ENCODE measurements around the gene PARVG. TPM values are rescaled to one million over a fixed set of nuclear protein-coding genes. Genes with fewer than 3 reads are reported as not detected.

PARVG gene
- total RNA-seq, 1 experiment from 2014 or later: not detected

GRCh38 chr22:44242946-44243724 is 62.4 kb downstream of the PARVG start:
- no peak for DNase-seq (ENCODE audit: low read depth)

GRCh38 chr22:44243761-44244160 is 63.0 kb downstream of the PARVG start:
- DNase-seq (ENCODE audit: low read depth): no peak

GRCh38 chr22:44244265-44244822 is 63.6 kb downstream of the PARVG start:
- DNase-seq (ENCODE audit: low read depth): no peak

GRCh38 chr22:44245438-44245837 is 64.7 kb downstream of the PARVG start:
- DNase-seq (ENCODE audit: low read depth): no peak

GRCh38 chr22:44245867-44246266 is 65.1 kb downstream of the PARVG start:
- no peak for DNase-seq (ENCODE audit: low read depth)

GRCh38 chr22:44246615-44247326 is 66.0 kb downstream of the PARVG start:
- DNase-seq (ENCODE audit: low read depth): no peak

GRCh38 chr22:44247346-44247745 is 66.6 kb downstream of the PARVG start:
- no peak for DNase-seq (ENCODE audit: low read depth)

- no peak for DNase-seq (ENCODE audit: low read depth)
Observed at GRCh38 chr22:44247923-44248892, 67.5 kb downstream of the PARVG start.

- DNase-seq (ENCODE audit: low read depth): peak; percentile 27
Observed at GRCh38 chr22:44248926-44249325, 68.2 kb downstream of the PARVG start.

- DNase-seq (ENCODE audit: low read depth): no peak
Observed at GRCh38 chr22:44249376-44250147, 68.8 kb downstream of the PARVG start.

- no peak for DNase-seq (ENCODE audit: low read depth)
Observed at GRCh38 chr22:44254811-44255210, 74.1 kb downstream of the PARVG start.

- no peak for DNase-seq (ENCODE audit: low read depth)
Observed at GRCh38 chr22:44256085-44256484, 75.4 kb downstream of the PARVG start.

GRCh38 chr22:44256556-44257485 is 76.1 kb downstream of the PARVG start:
- no peak for DNase-seq (ENCODE audit: low read depth)

Other genes starting within 250 kb of the PARVG start
- 30.0 and 40.8 TPM in 2 replicates for gene SAMM50, start 225.5 kb upstream of the PARVG start, total RNA-seq (2014; rRNA removed; shearing (Covaris generic))
- gene PARVB, start 156.6 kb upstream of the PARVG start, total RNA-seq (2014; rRNA removed; shearing (Covaris generic)): 0.15 TPM in 1 of 2 replicates, not detected in the other
- 0.07 and 0.32 TPM in 2 replicates for gene SHISAL1, start 132.0 kb downstream of the PARVG start, total RNA-seq (2014; rRNA removed; shearing (Covaris generic))